Measurements from ENCODE around the gene TBL1XR1. TPM values are rescaled to one million over a fixed set of nuclear protein-coding genes. Genes with fewer than 3 reads are reported as not detected.
"Not testable (repeated sequence)": the region's sequence is repeated elsewhere in the genome, so short reads cannot be mapped to it uniquely, and the experiment has no call there.

The TBL1XR1 gene
- total RNA-seq, 1 donor from 2014 or later: 372 TPM

GRCh38 chr3:177190756-177191681 is 6.3 kb downstream of the TBL1XR1 start:
- ChIA-PET CTCF (no interaction called here), POLR2A (no interaction called here)

GRCh38 chr3:177190184-177190583 is 7.1 kb downstream of the TBL1XR1 start:
- CTCF ChIA-PET; ATAC-seq (ENCODE audit: low read depth); H3K4me3 Mint-ChIP-seq; H3K9me3 Mint-ChIP-seq; H3K27me3 Mint-ChIP-seq; DNase-seq; POLR2A ChIA-PET: not testable (repeated sequence)
- Mint-ChIP-seq H3K36me3 (ENCODE audit: low read depth) (peaks cover 24% of the 10 kb centered on the region), H3K4me1 (peaks cover 79% of the 10 kb centered on the region), H3K27ac (peak overlapping the region; percentile 59)
- intact Hi-C loops (cut with micrococcal nuclease): loop anchor here (10.0 kb wide), 1 partner anchor 1195 kb away; no protein-coding TSS in a partner anchor

More at GRCh38 chr3:177190756-177191681, 6.3 kb downstream of the TBL1XR1 start:
- H3K27me3 Mint-ChIP-seq: no peaks in the 10 kb centered on the region
- DNase-seq (no peak), ATAC-seq (ENCODE audit: low read depth) (peak; percentile 40)
- peak overlapping the region; percentile 54 for H3K4me3 Mint-ChIP-seq
- intact Hi-C loops (cut with micrococcal nuclease): loop anchor here (10.0 kb wide), 1 partner anchor 1194 kb away; no protein-coding TSS in a partner anchor
- H3K36me3 Mint-ChIP-seq (ENCODE audit: low read depth): peaks cover 30% of the 10 kb centered on the region
- H3K4me1 Mint-ChIP-seq: peaks cover 74% of the 10 kb centered on the region
- H3K9me3 Mint-ChIP-seq: no peaks in the 10 kb centered on the region
- peak overlapping the region; percentile 59 for H3K27ac Mint-ChIP-seq
- TF ChIP-seq CTCF (IDR thresholded peaks at IDR 0.05): no peak

DNA sequence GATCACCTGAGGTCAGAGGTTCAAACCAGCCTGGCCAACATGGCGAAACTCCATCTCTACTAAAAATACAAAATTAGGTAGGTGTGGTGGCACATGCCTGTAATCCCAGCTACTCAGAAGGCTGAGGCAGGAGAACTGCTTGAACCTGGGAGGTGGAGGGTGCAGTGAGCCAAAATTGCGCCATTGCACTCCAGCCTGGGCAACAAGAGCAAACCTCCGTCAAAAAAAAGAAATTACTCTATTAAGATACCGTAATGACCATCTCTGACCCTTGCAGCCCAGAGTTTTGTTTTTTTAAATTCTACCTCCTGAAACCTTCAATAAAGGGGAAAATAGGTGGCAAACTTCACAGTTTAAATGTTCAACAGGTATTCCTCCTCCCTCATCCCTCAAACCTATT is 9.0 kb downstream of the TBL1XR1 start:
- ATAC-seq (ENCODE audit: low read depth); DNase-seq; H3K27me3 Mint-ChIP-seq; intact Hi-C loops (cut with micrococcal nuclease); H3K9me3 Mint-ChIP-seq; CTCF ChIA-PET; H3K27ac Mint-ChIP-seq; H3K4me3 Mint-ChIP-seq: not testable (repeated sequence)
- Mint-ChIP-seq H3K36me3 (ENCODE audit: low read depth) (peaks cover 15% of the 10 kb centered on the region), H3K4me1 (peaks cover 78% of the 10 kb centered on the region)
- POLR2A ChIA-PET: interaction anchor here (0.8 to 2.6 kb wide), 3 partner anchors 10 to 49 kb away, joined by 3 to 9 read pairs (median 5); no protein-coding TSS in a partner anchor

- H3K4me1 Mint-ChIP-seq: peaks cover 77% of the 10 kb centered on the region
- POLR2A ChIA-PET: no interaction called here
- intact Hi-C loops (cut with micrococcal nuclease): no loop called here
Observed at GRCh38 chr3:177186306-177186705, 11.0 kb downstream of the TBL1XR1 start.

GRCh38 chr3:177185035-177185574 is 12.2 kb downstream of the TBL1XR1 start:
- H3K36me3 Mint-ChIP-seq (ENCODE audit: low read depth): peaks cover 10% of the 10 kb centered on the region
- no peak overlapping the region for H3K27ac Mint-ChIP-seq
- no peak for ATAC-seq (ENCODE audit: low read depth)
- TF ChIP-seq CTCF (IDR thresholded peaks at IDR 0.05): no peak
- no peaks in the 10 kb centered on the region for H3K9me3 Mint-ChIP-seq
- intact Hi-C loops (cut with micrococcal nuclease): no loop called here
- ChIA-PET POLR2A (no interaction called here), CTCF (no interaction called here)
- H3K4me3 Mint-ChIP-seq: no peak overlapping the region
- no peak for DNase-seq
- H3K27me3 Mint-ChIP-seq: no peaks in the 10 kb centered on the region
- peaks cover 76% of the 10 kb centered on the region for H3K4me1 Mint-ChIP-seq

More at GRCh38 chr3:177186306-177186705, 11.0 kb downstream of the TBL1XR1 start:
- TF ChIP-seq CTCF (IDR thresholded peaks at IDR 0.05): no peak
- CTCF ChIA-PET: no interaction called here
- H3K27ac Mint-ChIP-seq: no peak overlapping the region
- H3K36me3 Mint-ChIP-seq (ENCODE audit: low read depth): peaks cover 9% of the 10 kb centered on the region
- no peak overlapping the region for H3K4me3 Mint-ChIP-seq
- H3K27me3 Mint-ChIP-seq: no peaks in the 10 kb centered on the region
- H3K9me3 Mint-ChIP-seq: no peaks in the 10 kb centered on the region
- DNase-seq (no peak), ATAC-seq (ENCODE audit: low read depth) (no peak)

DNA sequence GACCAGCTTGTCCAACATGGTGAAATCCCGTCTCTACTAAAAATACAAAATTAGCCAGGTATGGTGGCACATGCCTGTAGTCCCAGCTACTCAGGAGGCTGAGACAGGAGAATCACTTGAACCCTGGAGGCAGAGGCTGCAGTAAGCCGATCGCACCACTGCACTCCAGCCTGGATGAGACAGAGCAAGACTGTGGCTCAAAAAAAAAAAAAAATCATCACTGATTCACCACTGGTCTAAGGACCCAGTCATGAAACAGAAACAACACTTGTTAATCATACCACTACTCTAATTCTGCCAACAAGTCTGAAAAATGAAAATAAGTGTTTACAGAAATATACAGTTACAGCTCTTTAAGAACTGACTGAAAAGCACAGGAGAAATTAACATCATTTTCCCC is 12.7 kb downstream of the TBL1XR1 start:
- peak; percentile 49 for ATAC-seq (ENCODE audit: low read depth)
- H3K36me3 Mint-ChIP-seq (ENCODE audit: low read depth); intact Hi-C loops (cut with micrococcal nuclease); DNase-seq; H3K27ac Mint-ChIP-seq; H3K27me3 Mint-ChIP-seq; H3K4me3 Mint-ChIP-seq; H3K9me3 Mint-ChIP-seq: not testable (repeated sequence)
- H3K4me1 Mint-ChIP-seq: peaks cover 78% of the 10 kb centered on the region
- ChIA-PET CTCF (interaction anchor here (0.8 kb wide), 1 partner anchor 10 kb away, joined by 3 read pairs; no protein-coding TSS in a partner anchor), POLR2A (interaction anchor here (0.7 kb wide), 1 partner anchor 509 kb away, joined by 3 read pairs; no protein-coding TSS in a partner anchor)
